HCT116 (cell line): Measurements from ENCODE around the gene DRD2.

Experiments
- ATF3 ChIP-seq: IDR thresholded peaks from 2 replicates; pipeline ENCODE4 v1.6.1; 2012
- CTCF ChIP-seq, 3 experiments: fragments of 200-600 bp in 1 of 3; sonication (generic) in 1 of 3; IDR thresholded peaks in 2 of 3; conservative IDR thresholded peaks in 1 of 3; 2 replicates each; pipeline ENCODE4 v1.5.1; 2012 to 2017; ENCODE audit warnings: low read depth in 2 of 3, low read length in 2 of 3, antibody characterized with exemption in 1 of 3, borderline replicate concordance in 1 of 3, control low read depth in 1 of 3, mild to moderate bottlenecking in 1 of 3, mixed read lengths in 1 of 3, mixed run types in 1 of 3, moderate library complexity in 1 of 3; ENCODE audit not compliant: insufficient read depth in 1 of 3
- EGR1 ChIP-seq: IDR thresholded peaks from 2 replicates; pipeline ENCODE4 v1.6.1; 2012; ENCODE audit warnings: low read depth
- ELF1 ChIP-seq: IDR thresholded peaks from 2 replicates; pipeline ENCODE4 v1.6.1; 2012; ENCODE audit warnings: low read depth, borderline replicate concordance
- EZH2 ChIP-seq: fragments of 200-600 bp; sonication (generic); IDR thresholded peaks from 2 replicates; pipeline ENCODE4 v1.6.1; 2017; ENCODE audit warnings: antibody characterized with exemption, mixed run types
- EZH2phosphoT487 ChIP-seq: fragments of 200-600 bp; IDR thresholded peaks from 2 replicates; pipeline ENCODE4 v1.6.1; 2018; ENCODE audit warnings: antibody characterized with exemption, borderline replicate concordance
- POLR2A ChIP-seq: IDR thresholded peaks from 2 replicates; pipeline ENCODE4 v1.7.0; 2011; ENCODE audit warnings: borderline replicate concordance; ENCODE audit not compliant: insufficient read depth, insufficient read length; ENCODE audit errors: extremely low read depth
- POLR2AphosphoS5 ChIP-seq: IDR thresholded peaks from 2 replicates; pipeline ENCODE4 v1.6.1; 2011; ENCODE audit warnings: mild to moderate bottlenecking, low read depth, low read length, moderate library complexity
- REST ChIP-seq: IDR thresholded peaks from 2 replicates; pipeline ENCODE4 v1.6.1; 2012; ENCODE audit warnings: low read depth
- TCF7L2 ChIP-seq: IDR thresholded peaks from 2 replicates; pipeline ENCODE4 v1.7.0; 2011; ENCODE audit warnings: borderline replicate concordance, inconsistent platforms; ENCODE audit not compliant: insufficient read depth, insufficient read length; ENCODE audit errors: extremely low read depth
- ZBTB33 ChIP-seq: IDR thresholded peaks from 2 replicates; pipeline ENCODE4 v1.6.1; 2011; ENCODE audit warnings: mild to moderate bottlenecking, low read length, moderate library complexity; ENCODE audit not compliant: insufficient replicate concordance; ENCODE audit errors: extremely low read depth
- ZFX ChIP-seq: fragments of 450-650 bp; IDR thresholded peaks from 2 replicates; pipeline ENCODE4 v1.6.1; 2017
- ZNF274 ChIP-seq: fragments of 200-500 bp; sonication (Bioruptor generic); IDR thresholded peaks from 2 replicates; pipeline ENCODE4 v1.6.1; 2014; ENCODE audit warnings: mild to moderate bottlenecking, low read depth, low read length, inconsistent platforms

- TF ChIP-seq CTCF (IDR thresholded peaks at IDR 0.05 in 2 of 3, conservative IDR thresholded peaks at IDR 0.05 in 1 of 3; ENCODE audit: borderline replicate concordance in 1 of 3, insufficient read depth in 1 of 3, low read depth in 2 of 3, low read length in 2 of 3) (no peak), REST (no peak), EZH2 (no peak), POLR2A (no peak), ELF1 (no peak), ZFX (no peak), ZNF274 (no peak), EZH2phosphoT487 (no peak), TCF7L2 (no peak), ZBTB33 (no peak), EGR1 (no peak), POLR2AphosphoS5 (no peak), ATF3 (no peak)
Observed at GRCh38 chr11:113389272-113389671, 85.9 kb downstream of the DRD2 start.
